H7 (cell line): ENCODE data around the gene NADK. TPM values are rescaled to one million over a fixed set of nuclear protein-coding genes. Genes with fewer than 3 reads are reported as not detected.

Experiments used
- DNase-seq: peaks from one replicate; pipeline ENCODE4 v3.0.0; 2012
- H3K27me3 ChIP-seq: 2 replicates; pipeline ENCODE4 v1.6.0; 2011; ENCODE audit warnings: mild to moderate bottlenecking, low read length; ENCODE audit not compliant: control insufficient read depth, insufficient read depth
- H3K36me3 ChIP-seq: replicated peaks from 2 replicates; pipeline ENCODE4 v1.5.1; 2011; ENCODE audit warnings: low read length; ENCODE audit not compliant: control insufficient read depth, insufficient read depth
- H3K4me3 ChIP-seq: 2 replicates; pipeline ENCODE4 v1.5.1; 2011; ENCODE audit warnings: low read depth, mild to moderate bottlenecking, control low read depth, low read length, moderate library complexity; ENCODE audit not compliant: insufficient read depth
- total RNA-seq: library from RNA; depleted of rRNA; stranded (reverse); fragments of >200 nt; shearing (Covaris generic); gene quantifications from 2 replicates; pipeline ENCODE4 v1.2.3, GENCODE V29; 2014

NADK gene
- total RNA-seq, 1 experiment from 2014 or later: 111 TPM

GRCh38 chr1:1796466-1796865, 18.2 kb upstream of the NADK start:
- H3K36me3 ChIP-seq: peaks cover 41% of the 10 kb centered on the region
- DNase-seq: peak; percentile 72
- no peak overlapping the region for H3K4me3 ChIP-seq
- H3K27me3 ChIP-seq: no peaks in the 10 kb centered on the region

DNA sequence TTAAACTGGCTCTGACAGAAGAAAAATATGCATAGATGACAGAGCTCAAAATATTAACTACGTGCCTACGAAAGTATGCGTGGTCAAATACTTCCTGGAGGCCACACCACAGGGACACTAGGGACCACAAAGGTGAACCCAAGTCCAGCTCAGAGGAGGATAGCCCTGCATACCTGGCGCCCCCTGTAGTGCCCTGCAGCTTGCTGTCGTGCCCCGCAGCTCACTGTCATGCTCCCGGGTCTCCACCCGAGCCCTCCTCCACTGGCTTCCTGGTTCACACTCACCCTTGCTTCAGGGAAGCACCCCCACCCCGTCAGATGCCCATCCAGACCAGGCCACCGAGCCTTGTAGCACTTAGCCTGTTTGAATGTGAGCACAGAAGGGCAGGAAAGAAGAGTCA, 16.7 kb upstream of the NADK start:
- DNase-seq: peak; percentile 62
- Histone ChIP-seq H3K4me3 (no peak overlapping the region), H3K27me3 (no peaks in the 10 kb centered on the region), H3K36me3 (peaks cover 44% of the 10 kb centered on the region)

DNA sequence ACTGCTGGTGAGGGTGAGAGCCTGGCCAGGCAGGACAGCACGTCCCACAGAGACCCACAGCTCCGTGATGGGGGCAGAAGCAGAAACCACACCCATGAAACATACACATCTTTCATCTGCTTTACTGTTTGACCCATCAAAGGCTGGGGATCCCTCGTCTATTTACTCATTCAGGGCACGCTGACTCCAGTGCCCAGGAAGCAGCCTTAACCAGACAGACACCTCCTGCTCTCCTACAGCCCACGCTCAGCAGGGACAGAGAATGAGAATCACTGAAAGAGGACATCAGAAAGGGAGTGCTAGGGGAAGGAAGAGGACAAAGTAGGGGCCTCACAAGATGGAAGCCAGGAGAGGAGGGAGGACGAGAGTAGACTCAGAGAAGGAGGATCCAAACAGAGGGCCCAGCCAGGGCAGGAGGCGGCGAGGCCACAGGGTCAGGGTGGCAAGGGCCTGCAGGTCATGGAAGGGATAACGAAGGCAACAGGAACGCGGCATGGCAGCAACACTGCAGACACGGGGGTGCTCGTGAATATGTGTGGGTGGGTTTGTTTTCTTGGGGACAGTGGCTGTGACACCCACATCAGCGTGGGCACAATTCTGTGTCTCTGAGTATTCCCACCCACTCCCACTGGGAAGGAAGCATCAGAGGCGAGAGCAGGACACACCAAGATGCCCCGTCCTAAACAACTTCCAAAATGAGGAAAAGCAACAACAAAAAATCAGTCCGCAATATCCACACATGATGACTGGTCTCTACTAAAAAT, 15.4 kb upstream of the NADK start:
- no peaks in the 10 kb centered on the region for H3K27me3 ChIP-seq
- no peak overlapping the region for H3K4me3 ChIP-seq
- peaks cover 49% of the 10 kb centered on the region for H3K36me3 ChIP-seq
- no peak for DNase-seq

GRCh38 chr1:1788646-1789431, 10.6 kb upstream of the NADK start:
- Histone ChIP-seq H3K36me3 (peaks cover 53% of the 10 kb centered on the region), H3K4me3 (no peak overlapping the region), H3K27me3 (no peaks in the 10 kb centered on the region)
- DNase-seq: peak; percentile 79

GRCh38 chr1:1788136-1788535, 9.9 kb upstream of the NADK start:
- Histone ChIP-seq H3K36me3 (peaks cover 47% of the 10 kb centered on the region), H3K27me3 (no peaks in the 10 kb centered on the region), H3K4me3 (no peak overlapping the region)
- DNase-seq: no peak

GRCh38 chr1:1786836-1787605, 8.8 kb upstream of the NADK start:
- no peaks in the 10 kb centered on the region for H3K27me3 ChIP-seq
- no peak overlapping the region for H3K4me3 ChIP-seq
- DNase-seq: no peak
- H3K36me3 ChIP-seq: peaks cover 43% of the 10 kb centered on the region

GRCh38 chr1:1785666-1786065, 7.4 kb upstream of the NADK start:
- H3K4me3 ChIP-seq: no peak overlapping the region
- H3K36me3 ChIP-seq: peaks cover 38% of the 10 kb centered on the region
- H3K27me3 ChIP-seq: no peaks in the 10 kb centered on the region
- no peak for DNase-seq

GRCh38 chr1:1784933-1785332, 6.7 kb upstream of the NADK start:
- Histone ChIP-seq H3K36me3 (peaks cover 31% of the 10 kb centered on the region), H3K27me3 (no peaks in the 10 kb centered on the region), H3K4me3 (no peak overlapping the region)
- DNase-seq: no peak

DNA sequence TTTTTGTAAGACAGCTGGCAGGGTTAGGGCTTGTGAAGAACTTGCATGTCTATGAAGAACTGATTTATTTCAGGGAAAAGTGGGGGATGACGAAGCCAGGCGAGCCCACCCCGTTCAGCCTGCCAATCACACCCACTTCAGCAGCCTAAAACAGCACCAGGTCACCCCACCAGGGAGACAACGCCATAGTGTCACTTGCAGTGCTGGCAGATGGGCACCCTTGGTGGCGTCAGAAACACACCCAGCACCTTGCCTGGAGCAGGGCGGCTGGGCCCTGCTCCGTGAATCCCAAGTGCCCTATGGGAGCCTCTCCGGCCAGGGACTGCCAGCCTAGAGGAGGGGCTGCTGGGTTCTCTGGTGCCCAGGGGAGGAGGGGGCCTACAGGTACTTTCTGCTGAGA, 5.0 kb upstream of the NADK start:
- no peaks in the 10 kb centered on the region for H3K27me3 ChIP-seq
- DNase-seq: peak; percentile 62
- no peak overlapping the region for H3K4me3 ChIP-seq
- peaks cover 20% of the 10 kb centered on the region for H3K36me3 ChIP-seq

GRCh38 chr1:1782399-1783221, 4.3 kb upstream of the NADK start:
- peak; percentile 89 for DNase-seq
- Histone ChIP-seq H3K27me3 (no peaks in the 10 kb centered on the region), H3K36me3 (peaks cover 14% of the 10 kb centered on the region), H3K4me3 (peak overlapping the region; percentile 45)

DNA sequence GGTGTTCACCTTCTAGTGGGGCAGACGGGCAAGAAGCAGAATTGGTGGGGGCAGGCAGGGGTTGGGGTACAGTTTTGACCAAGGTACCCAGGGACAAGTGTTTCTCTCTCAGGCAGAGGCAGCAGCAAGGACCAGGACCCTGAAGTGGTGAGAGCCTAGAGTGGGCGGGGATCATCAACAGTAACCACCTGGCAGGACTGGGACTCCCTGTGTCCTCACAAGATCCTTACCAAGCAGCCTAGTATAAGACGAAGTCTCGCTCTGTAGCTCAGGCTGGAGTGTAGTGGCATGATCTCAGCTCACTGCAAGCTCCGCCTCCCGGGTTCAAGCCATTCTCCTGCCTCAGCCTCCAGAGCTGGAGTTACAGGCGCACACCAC, 3.2 kb upstream of the NADK start:
- Histone ChIP-seq H3K27me3 (no peaks in the 10 kb centered on the region), H3K4me3 (no peak overlapping the region), H3K36me3 (peaks cover 4% of the 10 kb centered on the region)
- no peak for DNase-seq

DNA sequence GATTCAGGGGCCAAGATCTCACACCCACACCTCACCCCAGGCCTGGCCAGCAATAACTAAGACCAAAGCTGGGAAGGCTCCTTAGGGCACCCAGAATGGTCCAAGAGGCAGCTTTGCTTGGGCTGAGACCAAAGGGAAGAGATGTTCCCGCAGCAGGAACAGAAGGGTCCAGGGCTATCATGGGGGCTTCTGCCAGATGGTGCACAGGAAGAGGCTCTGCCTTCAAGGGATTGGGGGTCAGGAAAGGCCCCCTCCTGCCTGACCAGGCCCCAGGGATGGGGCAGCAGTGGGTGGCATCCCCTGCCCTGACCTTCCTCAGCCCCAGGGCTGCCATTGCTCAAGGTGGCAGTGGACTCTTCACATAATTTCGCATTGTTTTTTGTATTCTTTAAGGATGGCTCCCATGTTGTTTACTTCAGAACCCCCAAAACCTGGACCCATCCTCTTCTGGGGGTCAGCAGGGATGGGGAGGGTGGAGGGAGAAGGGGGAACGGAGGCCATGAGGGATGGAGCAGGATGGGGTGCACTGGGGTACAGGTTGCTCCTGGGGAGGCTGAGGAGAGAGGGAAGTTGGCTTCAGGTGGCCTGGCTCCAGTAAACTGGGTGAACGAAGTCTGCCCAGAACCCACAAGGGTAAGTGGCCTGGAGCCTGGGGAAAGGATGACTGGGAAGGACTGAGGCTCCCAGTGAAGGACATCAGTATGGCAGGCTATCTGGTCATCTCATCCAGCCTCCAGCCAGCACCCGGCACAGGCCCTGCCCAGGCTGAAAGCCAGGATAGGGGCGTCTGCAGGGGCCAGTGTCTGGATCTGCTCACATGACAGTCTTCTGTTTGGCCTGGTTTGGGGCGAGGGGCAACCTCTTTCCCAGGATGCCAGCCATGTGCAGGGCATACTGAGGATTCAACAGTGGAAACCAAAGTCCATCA, 2.6 kb upstream of the NADK start:
- DNase-seq: no peak
- no peak overlapping the region for H3K4me3 ChIP-seq

More for the DNA sequence above, 2.6 kb upstream of the NADK start:
- Histone ChIP-seq H3K36me3 (peaks cover 1% of the 10 kb centered on the region), H3K27me3 (no peaks in the 10 kb centered on the region)
